GM18498 (cell line): Measurements from ENCODE around the gene HES3.

ENCODE experiments used
- ATAC-seq: cut with Tn5 transposase; IDR thresholded peaks from one replicate; pipeline ENCODE4 v1.9.1; 2021; ENCODE audit warnings: mild to moderate bottlenecking, moderate library complexity; ENCODE audit not compliant: unreplicated experiment

The HES3 gene

DNA sequence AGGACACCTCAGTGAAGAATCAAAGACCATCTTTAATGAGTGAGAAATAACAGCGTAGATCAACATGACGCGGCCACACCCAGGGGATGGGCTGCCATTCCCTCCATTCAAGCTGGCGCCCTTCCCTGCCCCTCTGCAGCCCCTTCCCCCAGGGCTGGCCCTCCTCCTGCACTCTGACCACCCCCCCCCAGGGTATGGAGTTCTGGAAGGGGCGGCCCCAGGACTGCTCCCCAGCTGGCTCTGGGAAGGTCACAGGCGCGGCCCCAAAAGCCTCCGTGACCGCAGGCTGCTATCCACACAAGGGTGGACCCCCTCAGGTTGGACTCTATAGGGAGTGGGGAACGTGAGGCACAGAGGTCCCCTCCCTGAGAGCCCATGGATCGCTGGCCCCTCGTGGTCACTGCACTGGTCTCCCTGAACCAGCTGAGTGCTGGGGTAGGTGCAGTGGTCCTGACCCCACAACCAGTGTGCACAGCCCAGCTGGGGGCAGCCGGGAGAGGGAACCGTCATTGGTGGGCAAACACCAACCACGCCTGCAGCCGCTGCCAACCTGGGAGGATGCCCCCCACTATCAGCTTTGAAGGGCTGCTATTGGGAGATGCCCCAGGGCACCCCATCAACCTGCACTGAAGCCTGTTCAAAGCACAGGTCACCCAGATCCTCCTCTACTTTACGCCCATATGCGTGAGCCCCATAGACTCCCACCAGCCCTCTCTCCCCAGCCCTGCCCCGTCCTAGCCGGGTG, 33.0 kb downstream of the HES3 start:
- ATAC-seq: no peak

GRCh38 chr1:6278263-6278662, 34.3 kb downstream of the HES3 start:
- ATAC-seq: no peak

DNA sequence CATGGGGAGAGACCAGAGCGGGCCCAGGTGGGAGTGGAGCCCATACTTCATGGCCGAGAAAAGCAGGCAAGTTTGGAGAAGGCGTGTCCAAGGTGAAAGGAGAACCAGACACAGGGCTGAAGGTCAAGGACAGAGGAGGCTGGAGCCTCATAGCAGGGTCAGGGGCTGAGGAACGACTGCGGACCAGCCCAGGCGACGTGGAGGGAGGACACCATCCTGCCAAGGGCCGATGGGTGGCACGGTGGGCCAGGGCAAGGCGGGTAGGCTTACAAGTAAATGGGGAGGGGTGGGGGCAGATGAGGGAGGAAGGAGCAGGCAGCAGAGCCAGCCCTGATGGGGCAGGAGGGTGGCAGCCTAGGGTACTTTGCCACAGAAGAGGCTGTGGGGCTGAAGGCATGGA, 35.1 kb downstream of the HES3 start:
- ATAC-seq: no peak

GRCh38 chr1:6279613-6280383, 35.8 kb downstream of the HES3 start:
- ATAC-seq: no peak

DNA sequence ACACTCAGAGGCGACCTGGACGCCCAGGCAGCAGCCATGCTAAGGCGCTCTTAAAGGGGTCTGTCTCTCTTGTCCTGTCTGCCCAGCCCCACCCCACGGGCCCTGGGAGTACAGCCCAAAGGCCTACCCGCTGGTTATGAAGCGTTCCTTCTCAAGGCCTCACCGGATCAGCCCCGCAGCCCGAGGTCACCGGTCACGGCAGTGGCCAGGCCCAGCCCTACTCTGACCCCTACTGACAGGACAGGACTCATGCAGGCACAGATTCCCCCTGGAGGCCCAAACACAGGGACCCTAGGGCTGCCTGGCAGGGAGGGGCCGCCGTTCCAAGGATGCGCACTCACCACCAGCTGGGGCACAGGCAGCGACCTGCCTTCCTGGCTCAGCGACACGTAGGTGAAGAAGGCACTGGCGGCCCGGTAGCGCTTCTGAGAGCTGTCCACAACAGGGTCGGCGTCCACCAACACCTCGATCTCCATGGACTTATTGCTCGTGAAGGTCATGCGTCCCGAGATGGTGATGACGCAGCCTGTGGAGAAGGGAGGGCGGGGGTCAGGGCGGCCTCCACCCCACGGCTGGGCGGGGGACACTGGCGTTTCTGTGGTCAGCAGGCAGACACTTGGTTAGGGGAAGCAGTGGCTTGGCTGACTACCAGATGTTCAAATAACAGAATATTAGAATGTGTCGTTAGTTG, 36.9 kb downstream of the HES3 start:
- ATAC-seq: no peak

GRCh38 chr1:6281511-6282402, 37.8 kb downstream of the HES3 start:
- no peak for ATAC-seq

GRCh38 chr1:6282577-6283270, 38.7 kb downstream of the HES3 start:
- no peak for ATAC-seq

DNA sequence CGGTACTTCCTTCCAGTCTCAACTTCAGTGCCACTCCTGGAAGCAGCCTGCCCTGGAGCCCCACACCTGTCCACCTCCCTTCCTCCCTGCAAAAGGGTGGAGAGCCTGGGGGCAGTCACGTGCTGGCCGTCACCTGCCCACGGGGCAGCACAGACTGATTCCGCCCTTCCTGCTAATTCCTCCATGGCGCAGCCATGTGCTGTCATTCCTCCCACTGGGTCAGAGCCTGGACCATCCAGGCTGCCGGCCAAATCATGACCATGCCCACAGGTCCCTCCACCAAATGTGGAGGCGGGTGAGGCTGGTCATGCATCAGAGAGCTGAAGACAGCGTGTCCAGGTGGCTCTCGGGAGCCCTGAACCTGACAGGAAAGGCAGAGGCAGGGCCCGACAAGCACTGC, 41.4 kb downstream of the HES3 start:
- no peak for ATAC-seq

DNA sequence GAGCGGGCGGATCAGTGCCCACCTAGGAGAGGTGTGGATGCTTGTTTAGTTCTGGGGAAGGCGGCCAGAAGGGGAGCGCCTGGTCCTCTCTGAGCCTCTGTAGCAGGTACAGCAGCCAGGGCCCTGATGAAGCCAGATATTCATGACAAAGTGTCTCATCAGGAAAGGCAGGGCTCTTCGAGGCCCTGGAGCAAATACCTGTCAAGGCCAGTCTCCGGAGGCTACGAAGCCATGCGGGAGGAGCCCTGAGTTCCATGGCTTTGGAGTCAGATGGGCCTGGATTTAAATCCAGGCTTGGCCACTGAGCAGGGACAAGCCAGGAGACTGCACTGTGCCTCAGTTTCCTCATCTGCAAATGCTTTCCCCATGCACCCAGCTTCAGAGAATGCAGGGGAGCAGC, 42.3 kb downstream of the HES3 start:
- no peak for ATAC-seq

DNA sequence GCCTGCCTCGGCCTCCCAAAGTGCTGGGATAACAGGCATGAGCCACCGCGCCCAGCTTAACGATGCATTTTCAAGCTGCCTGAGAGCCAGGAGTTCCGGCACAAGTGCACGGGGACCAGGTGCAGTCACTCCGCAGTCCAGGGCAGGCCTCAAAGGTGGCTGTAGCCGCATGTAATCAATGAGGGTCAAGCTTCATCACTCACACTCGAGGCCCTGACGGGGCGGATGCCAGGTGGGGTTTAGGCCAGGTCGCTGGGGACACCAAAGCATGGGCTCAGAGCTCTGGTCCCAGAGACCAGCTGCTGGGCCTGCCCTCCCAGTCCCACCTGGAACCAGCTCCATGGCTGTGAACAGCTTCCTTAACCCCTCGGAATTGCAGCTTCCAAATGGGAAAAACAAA, 43.0 kb downstream of the HES3 start:
- ATAC-seq: no peak

GRCh38 chr1:6287431-6287886, 43.5 kb downstream of the HES3 start:
- no peak for ATAC-seq

DNA sequence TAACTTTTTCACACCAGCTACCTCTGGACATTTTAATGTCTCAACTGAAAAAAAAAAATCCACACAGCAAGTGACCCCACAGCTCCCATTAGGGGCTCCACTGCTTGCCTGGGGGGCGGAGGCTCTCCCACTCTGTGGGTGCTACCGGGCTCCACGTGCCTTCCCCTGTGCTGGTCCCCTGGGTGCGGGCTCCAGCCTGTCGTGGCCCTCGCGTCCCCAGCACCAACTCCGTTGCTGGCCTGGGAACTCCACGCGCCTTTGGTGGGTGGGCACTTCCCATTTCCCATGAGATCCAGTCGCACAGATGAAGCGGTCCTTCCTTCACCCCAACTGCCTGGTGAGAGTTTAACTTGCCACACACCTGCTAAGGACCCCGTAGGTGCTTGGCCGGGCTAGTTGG, 44.0 kb downstream of the HES3 start:
- ATAC-seq: no peak

DNA sequence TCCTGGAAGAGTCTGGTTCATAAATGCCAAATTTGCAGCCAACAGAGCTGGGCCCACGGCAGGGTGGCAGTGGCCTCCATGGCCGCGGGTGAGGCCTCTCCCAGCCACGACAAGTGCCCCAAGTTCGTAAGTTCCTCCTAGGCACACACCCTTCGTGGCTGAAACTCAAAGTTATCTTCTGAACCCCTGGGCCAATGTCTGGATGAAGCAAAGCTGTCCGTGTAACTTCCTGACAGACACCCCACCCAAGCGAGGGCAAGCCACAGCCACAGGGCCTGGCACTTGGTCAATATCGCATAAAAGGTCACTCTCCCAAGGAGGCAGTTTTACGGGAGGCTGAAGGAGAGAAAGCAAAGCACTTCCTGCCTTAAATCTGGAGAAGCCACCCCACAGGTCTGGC, 44.7 kb downstream of the HES3 start:
- no peak for ATAC-seq

DNA sequence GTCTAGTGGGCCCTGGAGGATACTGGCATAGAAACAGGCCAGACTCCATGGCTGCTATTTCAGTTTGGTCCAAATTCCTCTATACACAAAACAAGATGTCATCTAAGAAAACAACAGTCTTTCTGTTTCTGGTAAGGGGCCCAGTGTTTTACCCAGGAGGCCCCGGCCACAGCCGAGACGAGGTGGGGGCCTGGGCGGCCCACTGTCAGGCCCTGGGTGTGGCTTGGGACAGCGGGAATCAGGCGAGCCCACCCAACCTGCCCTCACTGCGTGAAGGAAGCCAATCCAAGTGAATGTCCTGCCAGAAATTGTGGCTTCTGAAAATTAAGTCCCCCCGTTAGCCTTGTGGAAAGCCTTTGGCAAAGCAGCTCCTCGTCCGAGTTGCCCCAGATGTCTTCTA, 48.1 kb downstream of the HES3 start:
- ATAC-seq: no peak

DNA sequence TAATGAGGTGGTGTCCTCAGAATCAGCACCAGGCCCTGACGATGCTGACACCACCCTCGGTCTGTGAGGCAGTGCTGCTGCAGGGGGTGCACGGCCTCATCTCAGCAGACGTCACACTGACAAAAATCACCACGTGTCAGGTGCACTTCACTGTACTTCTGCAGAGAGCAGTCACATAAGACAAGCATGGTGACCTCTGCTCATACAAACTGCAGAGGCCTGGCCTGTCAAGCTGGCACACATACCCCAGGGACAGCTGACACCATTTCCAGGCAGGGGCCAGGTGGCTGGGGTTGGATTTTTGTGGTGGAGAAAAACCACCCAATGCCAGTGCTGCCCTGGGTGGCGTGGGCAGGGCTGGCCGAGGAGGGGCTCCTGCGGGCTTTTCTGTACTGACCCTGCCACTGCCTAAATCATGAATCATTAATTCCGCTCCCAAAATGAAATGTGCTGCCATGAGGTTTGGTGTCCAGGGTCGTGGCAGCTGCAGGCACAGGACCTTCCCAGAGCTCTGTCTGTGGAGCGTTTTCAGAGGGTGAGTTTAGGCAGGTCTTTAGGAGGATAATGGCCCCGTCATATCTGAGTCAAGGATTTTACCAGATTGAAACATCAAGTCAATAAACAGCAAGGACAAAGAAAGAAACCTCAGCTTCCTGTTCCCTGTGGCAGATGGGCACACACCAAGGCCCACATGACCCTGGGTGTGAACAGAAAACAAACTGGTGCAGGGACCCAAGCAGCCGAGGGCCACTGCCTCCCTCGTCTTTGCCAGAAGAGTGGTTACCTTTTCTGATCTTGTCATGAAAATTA, 50.3 kb downstream of the HES3 start:
- no peak for ATAC-seq

DNA sequence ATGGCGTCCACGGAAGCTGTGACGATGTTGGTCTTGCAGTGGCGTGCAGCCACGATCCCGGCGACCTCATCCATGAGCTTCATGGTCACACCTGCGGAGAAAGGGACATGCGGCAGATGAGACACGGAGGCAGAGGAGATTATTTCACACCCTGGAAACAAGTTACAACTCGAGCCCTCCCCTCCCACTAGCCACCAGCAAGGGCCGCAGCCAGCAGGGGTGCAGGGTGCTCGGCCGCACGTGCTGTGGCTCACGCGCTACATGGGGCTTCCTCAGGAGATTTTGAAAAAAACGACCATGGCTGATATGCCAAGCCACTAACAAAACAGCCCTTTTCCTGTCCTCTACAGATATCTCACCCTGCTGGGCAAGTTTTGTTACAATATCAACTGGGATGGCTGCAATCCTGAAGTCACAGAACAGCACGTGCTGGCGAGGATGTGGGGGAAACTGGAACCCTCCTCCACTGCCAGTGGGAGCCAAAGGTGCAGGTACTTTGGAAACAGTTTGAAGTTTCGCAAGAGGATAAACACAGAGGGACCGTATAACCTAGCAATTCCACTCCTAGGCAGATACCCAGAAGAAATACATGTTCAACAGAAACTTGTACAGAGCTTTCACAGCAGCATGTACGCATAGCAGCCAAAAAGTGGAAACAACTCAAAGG, 51.0 kb downstream of the HES3 start:
- ATAC-seq: no peak
